ENCODE results near the gene GAN. TPM values are rescaled to one million over a fixed set of nuclear protein-coding genes. Genes with fewer than 3 reads are reported as not detected.

GAN gene
- total RNA-seq, 4 donors from 2014 or later, result 12.9 to 378 (median 14.7) TPM

GRCh38 chr16:81435103-81435502 is 120.3 kb downstream of the GAN start:
- no peak for DNase-seq
- H3K9me3 ChIP-seq, result no peaks in the 10 kb centered on the region
- H3K27me3 ChIP-seq, result peaks cover 3% of the 10 kb centered on the region
- no peak overlapping the region for H3K27ac ChIP-seq
- H3K36me3 ChIP-seq, result no peaks in the 10 kb centered on the region
- TF ChIP-seq EP300 (IDR thresholded peaks at IDR 0.05; ENCODE audit: low read depth) (no peak), POLR2A (IDR thresholded peaks at IDR 0.05) (no peak), POLR2AphosphoS5 (IDR thresholded peaks at IDR 0.05) (no peak)
- TF ChIP-seq, protein P1, sequence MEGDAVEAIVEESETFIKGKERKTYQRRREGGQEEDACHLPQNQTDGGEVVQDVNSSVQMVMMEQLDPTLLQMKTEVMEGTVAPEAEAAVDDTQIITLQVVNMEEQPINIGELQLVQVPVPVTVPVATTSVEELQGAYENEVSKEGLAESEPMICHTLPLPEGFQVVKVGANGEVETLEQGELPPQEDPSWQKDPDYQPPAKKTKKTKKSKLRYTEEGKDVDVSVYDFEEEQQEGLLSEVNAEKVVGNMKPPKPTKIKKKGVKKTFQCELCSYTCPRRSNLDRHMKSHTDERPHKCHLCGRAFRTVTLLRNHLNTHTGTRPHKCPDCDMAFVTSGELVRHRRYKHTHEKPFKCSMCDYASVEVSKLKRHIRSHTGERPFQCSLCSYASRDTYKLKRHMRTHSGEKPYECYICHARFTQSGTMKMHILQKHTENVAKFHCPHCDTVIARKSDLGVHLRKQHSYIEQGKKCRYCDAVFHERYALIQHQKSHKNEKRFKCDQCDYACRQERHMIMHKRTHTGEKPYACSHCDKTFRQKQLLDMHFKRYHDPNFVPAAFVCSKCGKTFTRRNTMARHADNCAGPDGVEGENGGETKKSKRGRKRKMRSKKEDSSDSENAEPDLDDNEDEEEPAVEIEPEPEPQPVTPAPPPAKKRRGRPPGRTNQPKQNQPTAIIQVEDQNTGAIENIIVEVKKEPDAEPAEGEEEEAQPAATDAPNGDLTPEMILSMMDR (IDR thresholded peaks at IDR 0.05), result no peak
- in situ Hi-C loops (cut with MboI; ENCODE audit: low pct_ligation_motif_present in 1 of 4, low pct_unique_long_range_greater_than_20kb in 1 of 4, low sequenced_read_pairs in 3 of 4) (no loop called here), intact Hi-C loops (cut with DNase I; ENCODE audit: low total_unique reads) (no loop called here)
- 73 to 83% methylated on average over 1 to 3 of the region's 3 CpGs for WGBS, 2 donors (ENCODE audit: low coverage in 1 of 2)
- H3K4me3 ChIP-seq, result no peak overlapping the region
- H3K4me1 ChIP-seq, result peaks cover 0 to 4% (median 0%) of the 10 kb centered on the region in 4 donors

DNA sequence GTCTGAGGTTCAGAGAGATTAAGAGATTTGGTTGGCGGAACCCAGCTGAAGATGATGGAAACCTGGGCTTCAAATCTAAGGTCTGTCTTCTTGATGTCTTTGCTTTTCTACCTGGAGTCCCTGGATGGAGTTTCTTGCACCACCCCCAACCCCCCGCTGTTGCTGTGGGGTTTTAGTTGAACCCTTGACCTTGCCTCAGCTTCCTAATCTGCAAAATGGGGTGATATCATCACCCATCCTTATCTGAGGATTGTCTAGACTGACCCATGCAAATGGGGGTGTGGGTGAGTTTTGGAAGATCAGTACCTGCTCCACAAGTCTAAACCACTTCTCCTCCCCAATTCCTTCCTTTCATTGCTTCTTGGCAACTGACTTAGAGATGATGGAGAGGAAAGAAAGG is 120.8 kb downstream of the GAN start:
- no peaks in the 10 kb centered on the region for H3K36me3 ChIP-seq
- intact Hi-C loops (cut with DNase I; ENCODE audit: low total_unique reads), result no loop called here

GRCh38 chr16:81436386-81436785 is 121.6 kb downstream of the GAN start:
- TF ChIP-seq EP300 (IDR thresholded peaks at IDR 0.05; ENCODE audit: low read depth) (no peak), POLR2AphosphoS5 (IDR thresholded peaks at IDR 0.05) (no peak), POLR2A (IDR thresholded peaks at IDR 0.05) (no peak)
- TF ChIP-seq, protein P1 (IDR thresholded peaks at IDR 0.05), result no peak
- in situ Hi-C loops (cut with MboI; ENCODE audit: low pct_ligation_motif_present in 1 of 4, low pct_unique_long_range_greater_than_20kb in 1 of 4, low sequenced_read_pairs in 3 of 4) (no loop called here), intact Hi-C loops (cut with DNase I; ENCODE audit: low total_unique reads) (no loop called here)
- peaks cover 3% of the 10 kb centered on the region for H3K27me3 ChIP-seq
- H3K4me3 ChIP-seq, result no peak overlapping the region
- no peaks in the 10 kb centered on the region for H3K9me3 ChIP-seq
- WGBS, 2 donors (ENCODE audit: low coverage in 1 of 2), result 89% methylated on average over 6 of the region's 6 CpGs
- peaks cover 0 to 4% (median 0%) of the 10 kb centered on the region in 4 donors for H3K4me1 ChIP-seq
- DNase-seq, result no peak
- no peak overlapping the region for H3K27ac ChIP-seq
- no peaks in the 10 kb centered on the region for H3K36me3 ChIP-seq

More for the DNA sequence above, 120.8 kb downstream of the GAN start:
- H3K27ac ChIP-seq, result no peak overlapping the region
- DNase-seq, result no peak
- peaks cover 0 to 4% (median 0%) of the 10 kb centered on the region in 4 donors for H3K4me1 ChIP-seq
- TF ChIP-seq, protein P1 (IDR thresholded peaks at IDR 0.05), result no peak
- TF ChIP-seq EP300 (IDR thresholded peaks at IDR 0.05; ENCODE audit: low read depth) (no peak), POLR2AphosphoS5 (IDR thresholded peaks at IDR 0.05) (no peak), POLR2A (IDR thresholded peaks at IDR 0.05) (no peak)
- WGBS, 2 donors (ENCODE audit: low coverage in 1 of 2), result 89% methylated on average over 2 of the region's 2 CpGs; no CpG with 5 or more reads in 1 of the 2 donors
- no peak overlapping the region for H3K4me3 ChIP-seq
- H3K27me3 ChIP-seq, result peaks cover 3% of the 10 kb centered on the region
- in situ Hi-C loops (cut with MboI; ENCODE audit: low pct_ligation_motif_present in 1 of 4, low pct_unique_long_range_greater_than_20kb in 1 of 4, low sequenced_read_pairs in 3 of 4), result no loop called here
- no peaks in the 10 kb centered on the region for H3K9me3 ChIP-seq

GRCh38 chr16:81437865-81438264 is 123.1 kb downstream of the GAN start:
- TF ChIP-seq EP300 (IDR thresholded peaks at IDR 0.05; ENCODE audit: low read depth) (no peak), POLR2AphosphoS5 (IDR thresholded peaks at IDR 0.05) (no peak), POLR2A (IDR thresholded peaks at IDR 0.05) (no peak)
- TF ChIP-seq, protein P1 (IDR thresholded peaks at IDR 0.05), result no peak
- Histone ChIP-seq H3K36me3 (no peaks in the 10 kb centered on the region), H3K9me3 (no peaks in the 10 kb centered on the region), H3K27ac (no peak overlapping the region), H3K4me3 (no peak overlapping the region), H3K4me1 (peaks cover 0 to 4% (median 0%) of the 10 kb centered on the region in 4 donors), H3K27me3 (peaks cover 3% of the 10 kb centered on the region)
- 29 to 57% methylated on average over 9 to 10 of the region's 10 CpGs for WGBS, 2 donors (ENCODE audit: low coverage in 1 of 2)
- no peak for DNase-seq
- in situ Hi-C loops (cut with MboI; ENCODE audit: low pct_ligation_motif_present in 1 of 4, low pct_unique_long_range_greater_than_20kb in 1 of 4, low sequenced_read_pairs in 3 of 4) (no loop called here), intact Hi-C loops (cut with DNase I; ENCODE audit: low total_unique reads) (no loop called here)

Other genes with a start within 250 kb of the GAN start
- gene C16orf46, start 237.7 kb upstream of the GAN start, total RNA-seq, result 1 to 10 TPM in 1 of 4 donors, under 1 TPM in 1, not detected in 2; 0.32 to 5.6 TPM
- gene GCSH, start 218.6 kb upstream of the GAN start, total RNA-seq, result 10 to 100 TPM in 1 of 4 donors, 1 to 10 TPM in 2, not detected in 1; 5.6 to 13.0 (median 8.9) TPM
- gene BCO1, start 76.3 kb upstream of the GAN start, total RNA-seq, result 10 to 100 TPM in 1 of 4 donors, 1 to 10 TPM in 3; 1.6 to 18.3 (median 4.0) TPM
- gene CMIP, start 129.8 kb downstream of the GAN start, total RNA-seq, result 10 to 100 TPM; 40.0 to 69.6 (median 47.0) TPM

All from transverse colon (tissue), 4 donors.